ENCODE measurements around the gene MIDN. TPM values are rescaled to one million over a fixed set of nuclear protein-coding genes. Genes with fewer than 3 reads are reported as not detected.

MIDN gene
- total RNA-seq, 2 donors from 2014 or later = 35.8 to 42.9 TPM

GRCh38 chr19:1284293-1284978, 36.1 kb downstream of the MIDN start:
- peaks cover 7% of the 10 kb centered on the region for H3K27me3 ChIP-seq (replicated peaks; ENCODE audit: insufficient read depth)
- no peak overlapping the region for H3K27ac ChIP-seq
- H3K4me3 ChIP-seq = no peak overlapping the region
- intact Hi-C loops (cut with DNase I) = no loop called here
- no peak for DNase-seq (ENCODE audit: low spot score)
- H3K4me1 ChIP-seq (replicated peaks) = no peaks in the 10 kb centered on the region
- H3K36me3 ChIP-seq = no peaks in the 10 kb centered on the region
- no peak for TF ChIP-seq POLR2A (IDR thresholded peaks at IDR 0.05)
- TF ChIP-seq, protein P1, sequence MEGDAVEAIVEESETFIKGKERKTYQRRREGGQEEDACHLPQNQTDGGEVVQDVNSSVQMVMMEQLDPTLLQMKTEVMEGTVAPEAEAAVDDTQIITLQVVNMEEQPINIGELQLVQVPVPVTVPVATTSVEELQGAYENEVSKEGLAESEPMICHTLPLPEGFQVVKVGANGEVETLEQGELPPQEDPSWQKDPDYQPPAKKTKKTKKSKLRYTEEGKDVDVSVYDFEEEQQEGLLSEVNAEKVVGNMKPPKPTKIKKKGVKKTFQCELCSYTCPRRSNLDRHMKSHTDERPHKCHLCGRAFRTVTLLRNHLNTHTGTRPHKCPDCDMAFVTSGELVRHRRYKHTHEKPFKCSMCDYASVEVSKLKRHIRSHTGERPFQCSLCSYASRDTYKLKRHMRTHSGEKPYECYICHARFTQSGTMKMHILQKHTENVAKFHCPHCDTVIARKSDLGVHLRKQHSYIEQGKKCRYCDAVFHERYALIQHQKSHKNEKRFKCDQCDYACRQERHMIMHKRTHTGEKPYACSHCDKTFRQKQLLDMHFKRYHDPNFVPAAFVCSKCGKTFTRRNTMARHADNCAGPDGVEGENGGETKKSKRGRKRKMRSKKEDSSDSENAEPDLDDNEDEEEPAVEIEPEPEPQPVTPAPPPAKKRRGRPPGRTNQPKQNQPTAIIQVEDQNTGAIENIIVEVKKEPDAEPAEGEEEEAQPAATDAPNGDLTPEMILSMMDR (IDR thresholded peaks at IDR 0.05) = no peak
- no peak for TF ChIP-seq POLR2AphosphoS5 (IDR thresholded peaks at IDR 0.05)
- H3K9me3 ChIP-seq = no peaks in the 10 kb centered on the region
- 69% methylated on average over 20 of the region's 20 CpGs for WGBS

DNA sequence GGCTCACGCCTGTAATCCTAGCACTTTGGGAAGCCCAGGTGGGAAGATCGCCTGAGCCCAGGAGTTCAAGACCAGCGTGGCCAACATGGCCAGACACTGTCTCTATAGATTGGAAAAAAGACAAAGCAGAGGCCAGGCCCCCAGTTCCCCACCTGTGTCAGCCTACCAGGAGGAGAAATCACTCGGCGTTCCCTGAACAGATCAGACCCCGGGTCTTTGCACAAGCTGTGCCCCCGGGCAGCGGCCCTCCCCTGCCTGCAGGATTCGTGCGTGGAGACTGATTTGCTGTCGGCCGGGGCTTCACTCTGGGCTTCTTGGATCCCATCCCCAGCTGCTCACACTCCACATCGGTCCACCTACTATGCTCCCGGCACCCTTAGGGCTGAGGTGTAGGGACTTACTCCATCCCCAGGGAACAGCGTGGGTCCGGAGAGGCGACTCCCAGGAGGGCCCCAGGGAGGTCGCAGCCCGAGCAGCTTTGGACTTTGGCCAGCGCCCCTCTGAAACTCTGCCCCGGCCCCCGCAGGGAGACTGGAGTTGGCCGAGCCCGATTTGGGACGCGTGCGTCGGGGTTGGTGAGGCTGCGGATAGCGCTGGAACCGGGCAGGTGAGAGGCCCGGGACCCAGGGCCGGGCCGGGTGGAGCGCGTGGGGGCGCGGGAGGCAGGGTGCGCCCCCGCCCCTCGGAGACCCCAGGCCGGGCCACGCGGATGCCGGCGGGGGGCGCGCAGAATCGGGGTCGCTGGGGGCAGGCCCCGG, 36.8 kb downstream of the MIDN start:
- Histone ChIP-seq H3K36me3 (no peaks in the 10 kb centered on the region), H3K27me3 (replicated peaks; ENCODE audit: insufficient read depth) (peaks cover 9% of the 10 kb centered on the region), H3K4me3 (no peak overlapping the region), H3K9me3 (no peaks in the 10 kb centered on the region), H3K4me1 (replicated peaks) (no peaks in the 10 kb centered on the region), H3K27ac (no peak overlapping the region)
- no peak for DNase-seq (ENCODE audit: low spot score)
- intact Hi-C loops (cut with DNase I) = no loop called here
- TF ChIP-seq, protein P1 (IDR thresholded peaks at IDR 0.05) = no peak
- TF ChIP-seq POLR2A (IDR thresholded peaks at IDR 0.05) (no peak), POLR2AphosphoS5 (IDR thresholded peaks at IDR 0.05) (no peak)
- 33% methylated on average over 34 of the region's 51 CpGs for WGBS

- Histone ChIP-seq H3K27me3 (replicated peaks; ENCODE audit: insufficient read depth) (peaks cover 9% of the 10 kb centered on the region), H3K27ac (no peak within 1 kb of the TSS), H3K4me1 (replicated peaks) (no peaks in the 10 kb centered on the region), H3K4me3 (peak within 1 kb of the TSS in 1 of 2 donors; percentile 7), H3K9me3 (no peaks in the 10 kb centered on the region), H3K36me3 (no peaks in the 10 kb centered on the region)
- 2% methylated on average over 16 of the region's 113 CpGs for WGBS
- TF ChIP-seq POLR2AphosphoS5 (IDR thresholded peaks at IDR 0.05) = no peak
- TF ChIP-seq POLR2A (IDR thresholded peaks at IDR 0.05) = no peak
- TF ChIP-seq, protein P1 (IDR thresholded peaks at IDR 0.05) = no peak
- no peak for DNase-seq (ENCODE audit: low spot score)
- intact Hi-C loops (cut with DNase I) = no loop called here
Observed at GRCh38 chr19:1285737-1286360, 37.5 kb downstream of the MIDN start, which contains the start of gene EFNA2. TSS of gene EFNA2 (plus strand) at chr19:1285873. CDS start at chr19:1286169, 296 bp downstream.

DNA sequence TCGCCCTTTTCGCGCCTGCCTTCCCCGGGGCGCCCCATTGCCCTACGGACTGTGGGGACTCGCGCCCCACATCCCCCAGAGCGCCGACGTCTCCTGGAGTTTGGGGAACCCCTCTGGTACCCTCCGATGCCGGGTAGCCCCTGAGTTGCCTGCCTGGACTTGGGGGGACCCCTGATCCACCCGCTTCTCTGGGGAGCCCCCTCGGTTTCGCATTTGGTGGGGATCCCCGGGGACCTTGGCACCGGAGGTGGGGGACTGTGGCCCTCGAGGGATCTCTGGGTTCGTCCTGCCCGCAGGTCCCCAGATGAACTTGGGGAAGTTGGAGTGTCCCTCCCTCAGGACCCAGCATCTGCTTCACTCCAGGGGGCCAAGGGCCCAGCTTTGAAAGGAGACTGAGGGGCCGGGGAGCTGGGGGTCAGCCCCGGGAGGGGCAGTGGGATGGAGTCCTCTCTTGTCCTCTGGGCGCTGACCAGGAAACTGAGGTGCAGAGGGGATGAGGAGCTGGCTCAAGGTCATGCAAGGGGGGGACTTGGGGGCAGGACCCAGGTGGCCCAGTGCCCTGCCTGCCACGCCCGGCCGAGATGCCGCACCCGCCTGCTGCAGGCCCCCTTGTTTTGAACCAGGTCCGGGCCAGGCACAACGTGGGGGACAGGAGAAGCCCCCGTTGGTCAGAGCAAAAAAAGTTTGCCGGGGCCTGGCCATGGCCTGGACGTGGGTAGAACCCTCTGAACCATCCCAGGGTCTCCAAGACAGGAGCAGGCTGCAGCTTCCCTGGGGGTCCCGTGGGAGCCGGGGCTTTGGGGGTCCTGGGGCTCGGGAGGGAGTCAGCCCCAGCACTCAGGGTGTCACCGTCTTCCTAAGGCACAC, 38.3 kb downstream of the MIDN start:
- WGBS = 34% methylated on average over 37 of the region's 38 CpGs
- intact Hi-C loops (cut with DNase I) = no loop called here
- no peak for DNase-seq (ENCODE audit: low spot score)
- TF ChIP-seq POLR2AphosphoS5 (IDR thresholded peaks at IDR 0.05) (no peak), POLR2A (IDR thresholded peaks at IDR 0.05) (no peak)
- TF ChIP-seq, protein P1 (IDR thresholded peaks at IDR 0.05) = no peak
- Histone ChIP-seq H3K4me1 (replicated peaks) (no peaks in the 10 kb centered on the region), H3K27me3 (replicated peaks; ENCODE audit: insufficient read depth) (peaks cover 9% of the 10 kb centered on the region), H3K36me3 (no peaks in the 10 kb centered on the region), H3K27ac (no peak overlapping the region), H3K9me3 (no peaks in the 10 kb centered on the region), H3K4me3 (no peak overlapping the region)
